Chondrocyte (in vitro differentiated cells): ENCODE data around the gene PTPN7. TPM values are rescaled to one million over a fixed set of nuclear protein-coding genes. Genes with fewer than 3 reads are reported as not detected.

Experiments
- DNase-seq: peaks from one replicate; pipeline ENCODE4 v3.0.0; 2021; ENCODE audit warnings: mixed read lengths, low spot score
- H3K27ac Mint-ChIP-seq: one replicate; pipeline ENCODE4 v1.8.0; 2021; ENCODE audit warnings: mild to moderate bottlenecking, moderate library complexity, mixed read lengths; ENCODE audit not compliant: unreplicated experiment
- H3K27me3 Mint-ChIP-seq: 2 replicates; pipeline ENCODE4 v1.8.0; 2021; ENCODE audit warnings: low read depth, mixed read lengths
- H3K36me3 Mint-ChIP-seq: 2 replicates; pipeline ENCODE4 v1.8.0; 2021; ENCODE audit warnings: low read depth, mixed read lengths
- H3K4me1 Mint-ChIP-seq: 2 replicates; pipeline ENCODE4 v1.8.0; 2021; ENCODE audit warnings: low read depth, mild to moderate bottlenecking, mixed read lengths
- H3K4me3 Mint-ChIP-seq: one replicate; pipeline ENCODE4 v1.8.0; 2021; ENCODE audit warnings: mild to moderate bottlenecking, moderate library complexity, mixed read lengths; ENCODE audit not compliant: unreplicated experiment
- H3K9me3 Mint-ChIP-seq: 2 replicates; pipeline ENCODE4 v1.8.0; 2021; ENCODE audit warnings: low read depth, mixed read lengths
- CTCF ChIP-seq: fragments of 200-600 bp; sonication (generic); IDR thresholded peaks from 2 replicates; pipeline ENCODE4 v1.5.0; 2021; ENCODE audit warnings: antibody characterized with exemption, mild to moderate bottlenecking, moderate library complexity
- total RNA-seq: library from RNA; stranded (reverse); gene quantifications from 3 replicates; pipeline ENCODE4 v1.2.1, GENCODE V29; 2021

The PTPN7 gene
- total RNA-seq, 1 donor from 2014 or later = not detected

GRCh38 chr1:202123336-202123813 lies 37.0 kb downstream of the PTPN7 start:
- Mint-ChIP-seq H3K4me3 (no peak overlapping the region), H3K36me3 (no peaks in the 10 kb centered on the region), H3K27ac (no peak overlapping the region)

GRCh38 chr1:202122639-202123335 lies 37.6 kb downstream of the PTPN7 start, which contains the start of gene GPR37L1:
Gene GPR37L1 (plus strand): TSS chr1:202122917. CDS start chr1:202122964, 47 bp downstream.
- Mint-ChIP-seq H3K4me3 (no peak within 1 kb of the TSS), H3K27me3 (peaks cover 3% of the 10 kb centered on the region), H3K27ac (no peak within 1 kb of the TSS), H3K9me3 (no peaks in the 10 kb centered on the region), H3K4me1 (no peaks in the 10 kb centered on the region), H3K36me3 (no peaks in the 10 kb centered on the region)
- peak; percentile 73 for TF ChIP-seq CTCF
- DNase-seq = no peak

More at GRCh38 chr1:202123336-202123813, 37.0 kb downstream of the PTPN7 start:
- H3K27me3 Mint-ChIP-seq = peaks cover 3% of the 10 kb centered on the region
- H3K9me3 Mint-ChIP-seq = no peaks in the 10 kb centered on the region
- H3K4me1 Mint-ChIP-seq = no peaks in the 10 kb centered on the region
- DNase-seq = no peak
- TF ChIP-seq CTCF = no peak

- H3K4me1 Mint-ChIP-seq = no peaks in the 10 kb centered on the region
- H3K27me3 Mint-ChIP-seq = peaks cover 3% of the 10 kb centered on the region
- no peak for DNase-seq
These were observed 39.4 kb downstream of the PTPN7 start for GRCh38 chr1:202121006-202121405.

GRCh38 chr1:202117898-202118371 lies 42.5 kb downstream of the PTPN7 start:
- no peak for TF ChIP-seq CTCF
- Mint-ChIP-seq H3K27me3 (no peaks in the 10 kb centered on the region), H3K4me3 (no peak overlapping the region), H3K9me3 (no peaks in the 10 kb centered on the region), H3K4me1 (peaks cover 9% of the 10 kb centered on the region), H3K36me3 (no peaks in the 10 kb centered on the region), H3K27ac (no peak overlapping the region)
- DNase-seq = no peak

More at GRCh38 chr1:202121006-202121405, 39.4 kb downstream of the PTPN7 start:
- no peak for TF ChIP-seq CTCF
- H3K4me3 Mint-ChIP-seq = no peak overlapping the region
- H3K9me3 Mint-ChIP-seq = no peaks in the 10 kb centered on the region
- no peaks in the 10 kb centered on the region for H3K36me3 Mint-ChIP-seq
- H3K27ac Mint-ChIP-seq = no peak overlapping the region

- H3K9me3 Mint-ChIP-seq = no peaks in the 10 kb centered on the region
- no peak for DNase-seq
- H3K27me3 Mint-ChIP-seq = no peaks in the 10 kb centered on the region
- no peak overlapping the region for H3K4me3 Mint-ChIP-seq
- peaks cover 11% of the 10 kb centered on the region for H3K4me1 Mint-ChIP-seq
- no peak for TF ChIP-seq CTCF
- H3K27ac Mint-ChIP-seq = no peak overlapping the region
- H3K36me3 Mint-ChIP-seq = no peaks in the 10 kb centered on the region
These were observed 44.1 kb downstream of the PTPN7 start for GRCh38 chr1:202116287-202116686.
